Stimulated activated CD4-positive, alpha-beta T cell treated with anti-CD3 and anti-CD28 coated beads, Interleukin-12 subunit alpha, Interleukin-12 subunit beta, amount 100 ng/mL, for 24 hours (primary cell): ENCODE data around the gene PI4KA.

Source experiments
- DNase-seq, 2 experiments: peaks; one replicate each; pipeline ENCODE4 v3.0.0-alpha.2; 2020; ENCODE audit warnings: low read depth in 2 of 2

Gene PI4KA

GRCh38 chr22:20816559-20816958 is 42.1 kb downstream of the PI4KA start:
- DNase-seq = no peak

DNA sequence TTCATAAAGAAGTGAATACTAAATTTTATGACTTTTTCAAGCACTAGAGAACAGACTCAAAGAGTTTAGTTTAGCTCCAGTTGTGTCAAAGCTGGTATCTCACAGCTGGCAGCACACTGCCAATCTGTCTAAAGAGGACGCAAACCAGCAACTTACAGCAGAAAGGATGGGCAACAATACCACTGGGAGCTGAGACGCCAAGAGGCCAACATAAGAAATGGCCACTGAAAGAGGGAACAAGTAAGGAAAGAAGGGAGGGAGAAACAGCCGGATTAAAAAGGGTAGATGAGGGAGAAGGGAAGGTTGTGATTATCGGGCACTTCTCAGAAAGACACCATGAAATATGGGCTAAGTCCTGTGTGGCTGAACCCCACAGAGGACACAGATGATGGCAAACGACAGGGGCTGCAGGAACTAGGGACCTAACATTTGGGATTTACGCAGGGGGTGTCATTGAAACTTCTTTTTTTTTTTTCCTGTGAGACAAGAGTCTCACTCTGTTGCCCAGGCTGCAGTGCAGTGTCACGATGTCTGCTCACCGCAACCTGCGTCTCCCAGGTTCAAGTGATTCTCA is 43.0 kb downstream of the PI4KA start:
- no peak for DNase-seq

GRCh38 chr22:20814221-20814808 is 44.3 kb downstream of the PI4KA start:
- DNase-seq = no peak

DNA sequence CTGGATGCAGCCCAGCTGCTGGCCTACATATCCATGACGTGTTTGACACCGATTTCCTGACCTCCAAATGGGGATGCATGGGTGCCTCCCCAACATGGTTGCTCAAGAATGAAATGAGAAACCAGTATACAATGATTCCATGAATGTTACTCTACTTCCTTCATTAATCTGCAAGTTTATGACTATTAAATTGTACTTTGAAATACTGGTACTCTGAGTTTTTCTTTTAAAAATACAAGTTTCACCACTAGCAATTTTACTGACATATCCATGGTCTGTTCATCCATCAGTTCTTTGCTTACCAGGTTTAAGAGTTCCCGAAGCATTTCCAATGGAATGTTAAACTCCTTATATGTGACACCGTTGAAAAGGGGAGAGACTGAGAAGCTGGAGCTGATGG is 45.6 kb downstream of the PI4KA start:
- no peak for DNase-seq

GRCh38 chr22:20811971-20812660 is 46.5 kb downstream of the PI4KA start:
- no peak for DNase-seq

GRCh38 chr22:20811171-20811570 is 47.4 kb downstream of the PI4KA start:
- DNase-seq = no peak

DNA sequence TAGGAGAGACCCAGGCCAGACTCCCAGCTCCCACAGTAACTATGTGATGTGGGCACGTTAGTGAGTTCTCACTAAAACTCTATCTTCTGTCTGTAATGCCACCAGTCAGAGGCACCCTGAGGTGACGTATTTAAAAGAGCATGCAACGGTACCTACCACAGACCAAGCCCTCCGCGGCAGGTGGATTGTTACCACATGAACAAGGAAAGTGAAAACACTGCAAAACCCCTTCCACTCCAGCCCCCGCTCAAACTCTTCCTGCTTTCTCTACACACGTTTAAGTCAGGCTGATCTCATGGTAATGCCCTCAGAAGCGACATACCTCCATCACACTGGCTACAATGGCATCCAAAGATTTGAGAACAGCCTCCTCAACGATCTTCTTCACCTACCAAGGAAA is 48.0 kb downstream of the PI4KA start:
- no peak for DNase-seq

GRCh38 chr22:20809538-20810185 is 48.9 kb downstream of the PI4KA start:
- no peak for DNase-seq

DNA sequence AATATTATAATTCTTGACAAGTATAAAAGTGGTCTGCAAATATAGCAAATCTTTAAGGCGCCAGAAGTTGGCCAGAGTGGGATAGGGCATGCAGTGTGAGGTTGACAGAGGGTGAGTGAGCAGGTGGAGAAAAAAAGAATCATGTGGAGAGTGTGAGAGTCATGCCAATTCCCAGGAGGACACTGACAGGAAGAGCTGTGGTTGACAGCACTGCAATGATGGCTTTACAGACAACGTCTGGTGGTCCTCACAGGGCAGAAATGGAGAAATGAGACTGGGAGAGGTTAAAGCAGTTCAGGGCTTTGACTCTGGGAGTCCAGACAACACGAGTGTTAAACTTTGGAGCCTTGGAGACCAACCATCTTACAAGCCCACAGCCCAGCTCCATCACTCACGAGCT is 49.8 kb downstream of the PI4KA start:
- DNase-seq = no peak

- DNase-seq = no peak
Measured at GRCh38 chr22:20807315-20807752, 51.3 kb downstream of the PI4KA start.

DNA sequence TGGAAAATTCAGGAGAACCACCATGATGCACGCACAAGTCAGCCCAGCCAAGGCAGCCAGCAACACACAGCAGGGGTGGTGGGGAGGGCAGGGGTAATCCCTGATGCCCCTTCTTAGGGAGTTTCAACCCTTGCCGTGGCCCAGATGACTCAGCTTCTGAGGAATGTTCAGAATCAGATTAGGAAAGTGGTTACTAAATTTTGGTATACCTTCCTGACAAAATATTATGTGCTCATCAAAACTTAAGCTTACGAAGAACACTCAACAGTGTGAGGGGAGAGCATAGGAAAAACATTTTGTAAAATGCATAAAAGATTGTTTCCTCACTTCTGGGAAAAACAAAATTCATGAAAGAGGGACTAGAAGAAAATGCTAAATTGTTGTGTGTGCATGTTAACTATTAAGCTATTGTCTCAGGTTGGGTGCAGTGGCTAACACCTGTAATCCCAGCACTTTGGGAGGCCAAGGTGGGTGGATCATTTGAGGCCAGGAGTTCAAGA is 52.6 kb downstream of the PI4KA start:
- DNase-seq = no peak

GRCh38 chr22:20804650-20805049 is 54.0 kb downstream of the PI4KA start:
- no peak for DNase-seq

- peak in 1 of 2 experiments; percentile 4 for DNase-seq
Measured at GRCh38 chr22:20803696-20804324, 54.8 kb downstream of the PI4KA start.

- no peak for DNase-seq
Measured at GRCh38 chr22:20802922-20803553, 55.6 kb downstream of the PI4KA start.

DNA sequence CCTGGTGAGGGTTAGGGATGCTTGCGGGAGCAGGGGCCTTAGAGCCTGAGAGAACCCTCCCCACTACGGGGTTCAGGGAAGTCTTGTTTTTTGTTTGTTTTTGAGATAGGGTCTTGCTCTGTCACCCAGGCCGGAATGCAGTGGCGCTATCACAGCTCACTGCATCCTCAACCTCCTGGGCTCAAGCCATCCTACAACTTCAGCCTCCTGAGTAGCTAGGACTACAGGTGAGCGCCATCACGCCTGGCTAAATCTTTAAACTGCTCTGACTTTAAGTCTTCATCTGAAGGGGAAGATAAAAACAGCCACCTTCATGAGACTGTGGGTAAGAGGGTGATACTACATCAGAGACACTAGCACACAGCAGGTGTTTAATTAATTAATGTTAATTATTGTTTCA is 56.2 kb downstream of the PI4KA start:
- no peak for DNase-seq

DNA sequence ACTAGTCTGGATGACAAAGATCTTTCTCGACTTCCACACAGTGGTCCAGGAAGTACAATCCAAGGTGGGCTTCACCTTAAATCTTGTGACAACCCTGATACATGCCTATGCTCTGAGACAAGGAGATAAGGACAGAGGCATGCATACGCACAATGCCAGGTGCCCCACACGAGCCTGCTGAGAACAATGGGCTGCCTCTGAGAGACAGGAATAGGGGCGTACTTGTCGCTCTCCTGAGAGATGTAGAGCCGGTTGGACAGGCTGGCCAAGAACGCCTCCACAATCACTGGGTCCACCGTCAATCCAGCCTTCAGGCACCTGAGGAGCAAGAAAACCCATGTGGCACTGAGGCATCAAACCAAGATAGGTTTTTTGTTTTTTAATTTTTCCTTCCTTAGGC is 59.2 kb downstream of the PI4KA start:
- no peak for DNase-seq

DNA sequence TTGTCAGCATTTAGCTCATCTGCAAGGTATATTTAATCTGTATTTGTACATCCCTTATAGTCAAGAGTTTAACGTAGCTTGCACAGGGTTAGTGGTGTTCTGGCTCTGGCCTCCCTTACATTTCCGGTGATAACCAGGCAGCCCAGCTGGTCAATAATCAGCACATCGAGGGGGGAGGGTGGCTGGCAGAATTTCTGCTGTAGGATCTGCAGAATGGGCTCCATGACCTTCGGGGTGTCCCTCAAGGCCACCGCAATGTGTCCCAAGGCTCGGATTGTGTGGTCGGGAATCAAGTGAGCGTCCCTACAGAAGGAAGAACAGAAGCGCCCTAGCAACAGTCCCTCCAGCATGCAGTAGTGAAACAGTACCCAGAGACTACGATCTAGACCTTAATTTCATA is 59.6 kb downstream of the PI4KA start:
- DNase-seq = no peak

DNA sequence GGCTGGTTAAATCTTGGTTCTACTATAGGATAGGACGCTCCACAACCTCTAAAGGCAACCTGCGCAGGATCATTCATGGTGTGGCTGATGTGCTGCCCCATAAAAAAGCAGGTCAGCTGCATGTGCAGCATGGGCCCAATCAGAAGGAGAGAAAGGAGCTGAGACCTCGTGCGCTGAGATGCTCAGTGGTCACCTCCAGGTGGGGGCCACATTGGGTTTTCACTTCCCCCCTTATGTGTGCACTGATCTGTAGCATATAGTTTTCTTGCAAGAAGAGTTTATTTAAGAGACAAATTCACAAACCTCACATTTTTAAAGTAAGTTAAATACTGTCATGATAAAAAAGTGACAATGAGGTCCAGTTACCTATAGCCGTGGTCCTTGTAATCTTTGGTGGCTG is 60.4 kb downstream of the PI4KA start:
- DNase-seq = no peak

- no peak for DNase-seq
Measured at GRCh38 chr22:20796731-20797130, 61.9 kb downstream of the PI4KA start.

DNA sequence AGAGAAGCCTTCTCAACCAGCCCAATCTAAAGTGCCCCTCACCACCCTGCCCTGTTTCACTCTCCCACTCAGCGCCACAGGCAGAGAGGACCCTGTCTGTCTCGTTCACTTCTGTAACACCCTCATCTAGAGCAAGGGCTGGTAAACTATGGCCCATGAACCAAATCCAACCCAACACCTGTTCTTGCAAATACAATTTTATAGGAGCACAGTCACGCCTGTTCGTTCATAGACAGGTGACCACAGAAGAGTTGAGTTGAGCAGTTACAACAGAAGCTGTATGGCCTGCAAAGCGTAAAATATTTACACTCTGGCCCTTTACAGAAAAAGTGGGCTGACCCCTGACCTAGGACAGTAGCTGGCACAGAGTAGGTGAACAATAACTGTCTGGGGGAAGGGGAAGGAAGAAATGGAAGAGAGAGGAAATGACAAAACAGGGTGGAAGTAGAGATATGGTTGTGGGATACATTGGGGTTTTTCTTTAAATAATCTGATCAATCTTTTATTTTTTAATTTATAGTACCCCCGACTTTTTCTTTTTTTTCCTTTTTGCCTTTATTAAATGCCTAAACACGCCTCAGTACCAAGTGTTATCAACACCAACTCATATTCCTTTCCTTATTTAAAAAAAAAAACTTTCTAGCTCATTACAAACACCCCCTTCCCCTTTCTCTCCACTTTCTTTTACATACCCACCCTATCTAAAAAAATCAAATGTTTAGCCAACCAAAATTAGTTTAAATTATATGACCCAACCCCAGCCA is 63.8 kb downstream of the PI4KA start:
- DNase-seq = no peak
